ENCODE data around the gene DIO3.
"Not testable (repeated sequence)": the region's sequence is repeated elsewhere in the genome, so short reads cannot be mapped to it uniquely, and the experiment has no call there.

The DIO3 gene

DNA sequence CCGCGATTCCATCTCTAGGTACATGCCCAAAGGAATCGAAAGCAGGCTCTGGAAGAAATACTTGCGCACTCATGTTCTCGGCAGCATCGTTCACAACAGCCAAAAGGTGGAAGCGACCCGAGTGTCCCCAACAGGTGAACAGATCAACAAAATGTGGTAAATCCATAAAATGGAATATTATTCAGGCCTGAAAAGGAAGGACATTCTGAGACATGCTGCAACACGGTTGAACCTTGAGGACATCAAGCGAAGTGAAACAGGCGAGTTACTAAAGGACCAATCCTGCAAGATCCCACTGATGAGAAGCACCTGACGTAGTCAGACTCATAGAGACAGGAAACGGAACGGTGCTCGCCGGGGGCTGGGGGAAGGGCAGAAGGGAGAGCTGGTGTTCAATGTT, 17.5 kb upstream of the DIO3 start:
- DNase-seq (ENCODE audit: low spot score) = no peak

- no peak for DNase-seq (ENCODE audit: low spot score)
Observed at GRCh38 chr14:101544550-101544949, 16.7 kb upstream of the DIO3 start.

- no peak for DNase-seq (ENCODE audit: low spot score)
Observed at GRCh38 chr14:101546706-101547105, 14.6 kb upstream of the DIO3 start.

- DNase-seq (ENCODE audit: low spot score) = no peak
Observed at GRCh38 chr14:101547107-101547738, 14.1 kb upstream of the DIO3 start.

GRCh38 chr14:101547961-101548669, 13.2 kb upstream of the DIO3 start:
- no peak for DNase-seq (ENCODE audit: low spot score)

DNA sequence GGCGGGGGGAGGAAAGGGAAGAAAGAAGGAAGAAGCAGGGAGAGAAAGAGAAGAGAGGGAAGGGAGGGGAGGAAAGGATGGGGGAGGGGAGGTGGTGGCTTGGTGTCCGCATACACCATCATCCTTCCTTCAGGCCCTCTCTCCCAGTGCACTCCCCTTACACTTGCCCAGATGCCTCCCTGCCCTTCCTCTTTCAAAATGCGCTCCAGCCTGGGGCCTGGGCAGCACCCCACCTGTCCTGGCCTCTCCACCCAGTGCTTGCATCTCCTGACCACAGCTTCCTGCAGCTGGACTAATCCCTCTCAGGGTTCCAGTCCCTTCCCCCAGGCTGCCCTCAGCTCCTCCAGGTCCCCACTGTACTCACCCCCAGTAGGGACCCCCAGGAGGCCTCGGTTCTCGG, 12.6 kb upstream of the DIO3 start:
- DNase-seq (ENCODE audit: low spot score) = no peak

DNA sequence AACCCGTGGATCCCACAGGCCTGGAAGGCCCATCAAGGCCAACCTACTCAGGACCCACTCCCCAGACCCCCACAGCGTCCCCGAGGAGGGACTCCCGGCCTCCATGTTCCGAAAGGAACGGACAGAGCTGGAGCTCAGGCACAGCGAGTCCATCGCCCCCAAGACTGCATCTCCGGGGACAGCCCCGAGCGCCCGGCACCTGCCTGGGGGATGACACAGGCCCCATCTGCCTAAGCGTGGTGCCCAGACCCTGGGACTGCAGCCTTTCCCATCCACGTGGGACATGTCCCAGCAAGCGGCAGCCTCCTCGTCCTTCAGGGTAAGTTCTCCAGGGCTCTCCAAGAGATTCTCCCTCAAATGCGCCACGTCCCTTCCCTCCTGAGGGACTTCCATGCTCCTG, 12.1 kb upstream of the DIO3 start:
- no peak for DNase-seq (ENCODE audit: low spot score)

DNA sequence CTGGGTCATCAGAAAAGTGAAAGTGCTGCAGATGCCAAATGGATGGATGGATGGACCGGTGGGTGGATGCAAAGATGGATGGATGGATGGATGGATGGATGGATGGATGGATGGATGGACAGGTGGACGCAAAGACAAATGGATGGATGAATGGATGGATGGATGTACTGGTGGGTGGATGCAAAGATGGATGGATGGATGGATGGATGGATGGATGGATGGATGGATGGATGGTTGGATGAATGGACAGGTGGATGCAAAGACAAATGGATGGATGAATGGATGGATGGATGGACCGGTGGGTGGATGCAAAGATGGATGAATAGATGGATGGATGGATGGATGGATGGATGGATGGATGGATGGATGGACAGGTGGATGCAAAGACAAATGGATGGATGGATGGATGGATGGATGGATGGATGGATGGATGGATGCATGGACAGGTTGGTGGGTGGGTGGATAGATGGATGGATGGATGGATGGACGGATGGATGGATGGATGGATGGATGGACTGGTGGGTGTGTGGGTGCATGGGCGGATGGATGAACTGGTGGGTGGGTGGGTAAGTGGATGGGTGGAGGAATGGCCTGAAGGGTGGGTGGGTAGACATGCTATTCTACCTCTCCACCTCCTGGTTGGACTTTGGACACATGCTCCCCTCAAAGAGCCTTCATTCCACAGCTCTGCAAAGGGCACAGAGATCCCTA, 10.9 kb upstream of the DIO3 start:
- DNase-seq (ENCODE audit: low spot score) = not testable (repeated sequence)

DNA sequence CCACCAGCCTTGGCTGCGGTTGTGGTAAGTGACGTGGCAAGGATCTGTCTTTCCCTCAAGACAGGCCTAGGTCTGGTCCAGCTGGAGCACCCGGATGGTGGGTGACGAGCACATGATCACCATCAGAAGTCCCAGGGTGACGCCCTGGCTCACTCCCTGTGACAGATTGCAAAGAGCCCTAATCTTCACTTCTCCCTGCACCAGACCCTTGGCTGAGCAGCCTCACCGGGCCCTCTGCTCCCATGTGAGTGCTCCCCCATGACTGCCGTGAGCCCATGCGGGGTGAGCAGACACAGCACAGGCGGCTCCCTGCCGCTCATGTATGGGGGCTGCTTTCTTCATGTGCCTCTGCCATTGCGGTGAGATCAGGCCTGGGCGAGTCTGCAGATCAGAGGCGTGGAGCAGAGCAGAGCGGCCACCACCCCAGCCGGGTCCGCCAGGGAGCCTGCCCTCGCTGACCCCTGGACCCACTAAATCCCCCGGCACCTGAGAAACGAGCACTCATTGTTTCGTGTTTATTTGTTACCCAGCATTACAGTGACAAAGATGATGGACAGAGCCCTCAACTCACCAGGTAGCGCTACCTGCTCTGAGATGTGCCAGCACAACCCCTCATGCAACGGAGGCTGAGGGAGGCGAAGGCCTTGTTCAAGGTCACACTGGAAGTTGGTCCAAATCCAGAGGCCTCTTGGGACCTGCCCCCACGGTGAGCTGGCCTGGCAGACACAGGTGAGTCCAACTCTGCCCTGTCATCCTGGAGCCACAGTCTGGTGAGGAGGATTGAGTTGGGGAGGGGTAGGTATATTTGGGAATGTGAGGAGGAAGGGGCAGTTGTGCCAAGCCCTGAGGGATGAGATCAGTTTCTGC, 9.3 kb upstream of the DIO3 start:
- no peak for DNase-seq (ENCODE audit: low spot score)

- no peak for DNase-seq (ENCODE audit: low spot score)
Observed at GRCh38 chr14:101552786-101553231, 8.5 kb upstream of the DIO3 start.

- no peak for DNase-seq (ENCODE audit: low spot score)
Observed at GRCh38 chr14:101553393-101553792, 7.9 kb upstream of the DIO3 start.

DNA sequence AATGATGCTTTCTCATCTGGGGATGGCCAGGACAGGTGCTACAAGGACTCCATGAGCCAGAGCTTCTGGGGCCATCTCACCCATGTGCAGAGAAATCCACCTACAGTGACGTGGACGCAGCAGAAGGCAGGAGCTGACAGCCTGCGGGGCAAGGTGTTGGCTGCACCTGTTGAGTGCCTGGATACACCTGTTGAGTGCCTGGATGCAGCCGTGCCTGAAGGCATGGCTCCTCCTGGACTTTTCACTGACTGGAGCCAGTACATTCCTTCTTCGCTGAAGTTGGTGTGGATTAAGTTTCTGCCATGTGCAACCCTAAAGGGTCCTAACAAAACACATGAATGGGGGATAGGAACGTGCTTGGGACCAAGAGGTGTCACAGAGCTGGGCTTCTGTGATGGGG, 7.4 kb upstream of the DIO3 start:
- DNase-seq (ENCODE audit: low spot score) = no peak

DNA sequence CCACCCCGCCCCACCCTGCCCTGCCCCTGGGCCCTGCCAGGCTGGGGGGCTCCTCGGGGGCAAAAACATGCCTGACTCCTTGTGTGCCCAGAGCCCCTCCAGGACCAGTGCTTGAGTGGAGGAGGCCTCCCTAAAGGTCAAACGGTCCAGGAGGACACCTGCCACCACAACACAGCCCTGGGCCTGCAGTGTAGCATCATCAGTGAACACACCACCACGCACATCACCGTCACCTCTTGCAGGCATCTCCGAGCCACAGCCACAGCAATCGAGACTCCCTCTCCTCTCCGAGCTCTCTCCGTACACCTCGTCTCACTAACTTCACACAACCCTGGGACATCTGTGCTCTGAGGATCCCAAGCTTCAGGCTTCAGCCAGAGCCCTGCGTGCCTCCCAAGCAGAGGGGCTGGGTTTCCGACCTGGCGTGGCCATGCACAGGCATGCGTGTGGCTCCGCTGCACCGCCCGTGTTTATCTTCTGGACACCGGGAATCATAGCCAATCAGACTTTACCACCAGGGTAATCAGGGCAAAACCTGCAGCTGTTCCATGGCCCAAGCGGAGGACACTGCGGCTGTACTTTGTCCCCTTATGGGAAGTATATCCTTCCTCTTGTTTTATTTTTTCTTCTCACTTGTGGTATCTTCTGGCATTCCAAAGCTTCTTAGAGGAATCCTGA, 6.2 kb upstream of the DIO3 start:
- DNase-seq (ENCODE audit: low spot score) = peak; percentile 62

GRCh38 chr14:101555669-101556043, 5.6 kb upstream of the DIO3 start:
- DNase-seq (ENCODE audit: low spot score) = not testable (repeated sequence)

DNA sequence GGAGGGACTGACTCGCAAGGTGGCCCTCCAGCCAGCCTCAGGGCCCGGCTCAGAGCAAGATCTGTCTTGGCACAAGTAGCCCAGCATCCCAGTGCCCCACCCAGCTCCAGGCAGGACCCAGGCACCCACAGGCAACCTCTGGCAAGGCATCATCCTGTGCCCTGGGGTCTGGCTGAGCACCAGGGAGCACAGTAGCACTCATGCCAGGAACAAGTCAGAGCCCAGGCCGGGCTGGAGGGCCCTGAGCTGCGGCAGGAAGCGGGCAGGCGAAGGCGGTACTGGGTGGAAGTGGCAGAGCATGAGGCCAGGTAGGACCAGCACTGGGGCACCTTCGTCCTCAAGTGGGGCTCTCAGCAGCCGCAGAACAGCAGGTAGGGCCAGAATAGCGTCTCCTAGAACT, 5.2 kb upstream of the DIO3 start:
- DNase-seq (ENCODE audit: low spot score) = no peak

DNA sequence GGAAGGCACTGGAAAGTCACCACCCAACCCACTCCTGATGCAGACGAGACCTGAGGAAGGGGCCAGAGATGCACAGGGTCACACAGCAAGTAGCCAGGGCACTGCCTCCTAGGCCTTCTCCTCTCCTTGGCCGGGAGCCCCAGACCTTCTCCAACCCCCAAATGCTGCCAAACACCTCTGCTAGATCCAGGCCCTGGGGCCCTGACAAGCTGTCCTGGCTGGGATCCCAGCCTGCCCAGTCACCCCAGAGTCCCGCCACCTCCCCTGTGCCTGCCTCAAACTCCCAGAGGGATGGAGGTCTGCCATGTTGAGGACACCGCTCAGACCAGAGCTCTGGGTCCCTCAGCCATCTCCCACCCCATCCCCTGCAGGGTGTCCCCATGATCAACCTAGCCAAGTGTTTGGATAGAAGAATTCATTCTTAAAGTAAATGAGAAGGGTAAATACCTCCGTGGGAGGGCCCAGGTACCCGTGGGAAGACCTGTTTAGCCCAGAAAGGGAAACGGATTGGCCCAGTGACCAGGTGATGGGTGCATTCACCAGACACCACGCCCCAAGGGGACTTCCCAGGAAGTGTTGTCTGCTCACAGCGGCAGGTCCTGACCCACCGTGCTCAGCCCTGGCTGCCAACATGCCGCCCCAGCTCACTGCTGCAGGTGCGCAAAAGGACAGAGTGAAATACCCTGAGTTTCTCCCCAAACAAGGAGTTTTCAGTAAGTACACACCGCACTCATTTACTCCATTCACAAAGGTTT, 4.6 kb upstream of the DIO3 start:
- no peak for DNase-seq (ENCODE audit: low spot score)

- no peak for DNase-seq (ENCODE audit: low spot score)
Observed at GRCh38 chr14:101557321-101557695, 4.0 kb upstream of the DIO3 start.

GRCh38 chr14:101557811-101558738, 3.2 kb upstream of the DIO3 start:
- peak; percentile 50 for DNase-seq (ENCODE audit: low spot score)

GRCh38 chr14:101558739-101559240, 2.5 kb upstream of the DIO3 start:
- DNase-seq (ENCODE audit: low spot score) = no peak

- no peak for DNase-seq (ENCODE audit: low spot score)
Observed at GRCh38 chr14:101559250-101559623, 2.1 kb upstream of the DIO3 start.
